Thymus (tissue), 11 donors: ENCODE measurements around the gene PARVG. TPM values are rescaled to one million over a fixed set of nuclear protein-coding genes. Genes with fewer than 3 reads are reported as not detected.

Source experiments
- DNase-seq, 9 donors: peaks; one replicate each; pipeline ENCODE4 v3.0.0-alpha.2; 2013; ENCODE audit warnings: low spot score in 9 of 9, low read depth in 6 of 9, missing footprints in 1 of 9
- H3K27ac ChIP-seq, 2 donors: one replicate each; pipeline ENCODE4 v1.5.1; 2013; ENCODE audit warnings: control low read depth in 1 of 2, low read depth in 1 of 2, low read length in 1 of 2, mild to moderate bottlenecking in 1 of 2, moderate library complexity in 1 of 2
- H3K27me3 ChIP-seq, 2 donors: one replicate each; pipeline ENCODE4 v1.5.1; 2013; ENCODE audit warnings: low read length in 1 of 2; ENCODE audit not compliant: control insufficient read depth in 2 of 2, insufficient read depth in 1 of 2
- H3K36me3 ChIP-seq, 2 donors: one replicate each; pipeline ENCODE4 v1.5.1; 2013; ENCODE audit warnings: low read length in 1 of 2, mild to moderate bottlenecking in 1 of 2, moderate library complexity in 1 of 2; ENCODE audit not compliant: control insufficient read depth in 2 of 2, insufficient read depth in 2 of 2
- H3K4me1 ChIP-seq, 2 donors: one replicate each; pipeline ENCODE4 v1.5.1; 2013; ENCODE audit warnings: low read length in 2 of 2; ENCODE audit not compliant: control insufficient read depth in 2 of 2, insufficient read depth in 2 of 2
- H3K4me3 ChIP-seq, 2 donors: one replicate each; pipeline ENCODE4 v1.5.1; 2013; ENCODE audit warnings: low read length in 2 of 2, control low read depth in 1 of 2, mild to moderate bottlenecking in 1 of 2
- H3K9me3 ChIP-seq, 2 donors: one replicate each; pipeline ENCODE4 v1.5.1; 2013; ENCODE audit warnings: low read length in 1 of 2, mild to moderate bottlenecking in 1 of 2; ENCODE audit not compliant: control insufficient read depth in 2 of 2, insufficient read depth in 1 of 2
- WGBS: extraction: QIAGEN DNeasy Blood & Tissue Kit; methylation state at CpG from one replicate; pipeline ENCODE4 v1.1.7; 2013; 5-methylcytosine and 5-hydroxymethylcytosine counted together
- polyA plus RNA-seq: library from polyadenylated mRNA; stranded (reverse); fragments of 200-250 nt; gene quantifications from one replicate; pipeline ENCODE4 v1.2.3, GENCODE V29; 2013
- total RNA-seq: library from RNA; stranded (reverse); fragments of 120-200 nt; gene quantifications from one replicate; pipeline ENCODE4 v1.2.4, GENCODE V29; 2013
- donor health status: healthy.

The PARVG gene
- total and polyA plus RNA-seq, 2 donors, result 60.8 to 165 TPM

- no peaks in the 10 kb centered on the region for H3K27me3 ChIP-seq
- H3K36me3 ChIP-seq, result no peaks in the 10 kb centered on the region
- peaks cover 0 to 5% of the 10 kb centered on the region in 2 donors for H3K4me1 ChIP-seq
- no peak for DNase-seq
- H3K4me3 ChIP-seq, result no peak overlapping the region
- WGBS, result 93% methylated on average over 7 of the region's 7 CpGs
- no peak overlapping the region for H3K27ac ChIP-seq
- H3K9me3 ChIP-seq, result peaks cover 0 to 1% of the 10 kb centered on the region in 2 donors
These were observed 20.9 kb upstream of the PARVG start for GRCh38 chr22:44159811-44160210.

DNA sequence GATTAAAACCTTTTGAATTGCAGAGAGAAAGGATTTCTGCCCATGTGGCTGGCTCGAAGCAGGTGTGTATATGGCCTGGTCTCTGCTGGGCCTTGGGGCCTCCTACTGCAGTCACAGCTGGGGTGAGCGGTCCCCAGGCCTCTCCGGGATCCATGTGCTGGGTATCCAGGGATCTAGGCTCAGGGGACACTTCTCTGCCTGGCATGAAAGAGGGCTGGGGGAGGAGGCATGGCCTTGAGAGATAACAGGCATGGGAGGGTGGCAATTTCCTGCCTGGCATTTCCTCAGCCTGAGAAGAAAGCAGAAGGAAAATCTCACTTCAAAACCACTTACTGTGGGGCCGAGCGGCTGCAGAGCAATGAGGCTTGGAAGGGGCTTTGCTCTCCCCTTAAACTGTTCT, 20.3 kb upstream of the PARVG start:
- H3K27me3 ChIP-seq, result no peaks in the 10 kb centered on the region
- H3K27ac ChIP-seq, result no peak overlapping the region
- H3K9me3 ChIP-seq, result peaks cover 0 to 1% of the 10 kb centered on the region in 2 donors
- DNase-seq, result no peak
- H3K36me3 ChIP-seq, result no peaks in the 10 kb centered on the region
- peaks cover 0 to 5% of the 10 kb centered on the region in 2 donors for H3K4me1 ChIP-seq
- WGBS, result 40% methylated on average over 5 of the region's 5 CpGs
- H3K4me3 ChIP-seq, result no peak overlapping the region

GRCh38 chr22:44161673-44162072, 19.1 kb upstream of the PARVG start:
- DNase-seq, result no peak
- no peaks in the 10 kb centered on the region for H3K27me3 ChIP-seq
- H3K4me1 ChIP-seq, result peaks cover 0 to 5% of the 10 kb centered on the region in 2 donors
- H3K4me3 ChIP-seq, result no peak overlapping the region
- WGBS, result 97% methylated on average over 11 of the region's 11 CpGs
- no peaks in the 10 kb centered on the region for H3K36me3 ChIP-seq
- no peak overlapping the region for H3K27ac ChIP-seq
- peaks cover 0 to 1% of the 10 kb centered on the region in 2 donors for H3K9me3 ChIP-seq

DNA sequence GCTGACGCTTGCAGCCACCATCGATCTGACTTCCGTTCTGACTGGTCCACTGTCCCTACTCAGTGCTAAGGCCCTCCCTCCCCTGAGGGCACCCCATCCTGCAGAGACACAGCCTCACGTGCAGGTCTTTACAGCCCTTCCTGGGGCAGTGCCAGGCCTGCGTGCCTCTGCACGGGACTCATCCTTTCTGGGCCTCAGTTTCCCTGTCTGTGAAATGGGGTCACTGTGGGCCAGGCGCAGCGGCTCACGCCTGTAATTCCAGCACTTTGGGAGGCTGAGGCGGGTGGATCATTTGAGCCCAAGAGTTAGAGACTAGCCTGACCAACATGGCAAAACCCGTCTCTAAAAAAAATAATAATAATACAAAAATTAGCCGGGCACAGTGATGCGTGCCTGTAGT, 17.8 kb upstream of the PARVG start:
- Histone ChIP-seq H3K27me3 (no peaks in the 10 kb centered on the region), H3K4me1 (peaks cover 0 to 5% of the 10 kb centered on the region in 2 donors), H3K36me3 (no peaks in the 10 kb centered on the region), H3K9me3 (peaks cover 0 to 1% of the 10 kb centered on the region in 2 donors), H3K27ac (no peak overlapping the region), H3K4me3 (no peak overlapping the region)
- 98% methylated on average over 13 of the region's 13 CpGs for WGBS
- DNase-seq, result no peak

- no peaks in the 10 kb centered on the region for H3K27me3 ChIP-seq
- no peak overlapping the region for H3K27ac ChIP-seq
- H3K4me3 ChIP-seq, result no peak overlapping the region
- H3K36me3 ChIP-seq, result no peaks in the 10 kb centered on the region
- DNase-seq, result no peak
- 93% methylated on average over 18 of the region's 18 CpGs for WGBS
- H3K4me1 ChIP-seq, result peaks cover 0 to 5% of the 10 kb centered on the region in 2 donors
- peaks cover 0 to 1% of the 10 kb centered on the region in 2 donors for H3K9me3 ChIP-seq
These were observed 17.2 kb upstream of the PARVG start for GRCh38 chr22:44163536-44163935.

DNA sequence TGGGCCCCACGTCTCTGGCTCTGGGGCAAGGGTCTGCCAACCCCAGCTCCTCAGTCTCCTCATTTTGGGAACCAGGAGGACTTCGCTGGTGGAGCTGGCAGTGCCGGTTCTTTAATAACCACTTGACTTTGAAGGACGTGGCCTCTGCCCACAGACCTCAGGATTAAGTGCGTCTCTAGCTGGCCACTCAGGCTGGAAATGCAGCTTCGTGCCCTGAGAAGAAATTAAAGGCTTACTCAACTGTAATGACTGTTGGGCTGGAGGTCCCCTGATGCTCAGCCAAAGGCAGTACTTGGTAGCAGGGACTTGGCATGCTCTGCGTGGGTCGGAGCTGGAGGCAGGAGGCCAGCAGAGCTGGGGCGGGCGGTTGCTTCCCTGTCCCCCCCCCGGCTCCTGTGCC, 16.7 kb upstream of the PARVG start:
- Histone ChIP-seq H3K4me3 (no peak overlapping the region), H3K36me3 (no peaks in the 10 kb centered on the region), H3K4me1 (peaks cover 0 to 5% of the 10 kb centered on the region in 2 donors), H3K9me3 (peaks cover 0 to 1% of the 10 kb centered on the region in 2 donors), H3K27me3 (no peaks in the 10 kb centered on the region), H3K27ac (no peak overlapping the region)
- no peak for DNase-seq
- 97% methylated on average over 11 of the region's 11 CpGs for WGBS

GRCh38 chr22:44165286-44165874, 15.3 kb upstream of the PARVG start:
- no peak for DNase-seq
- Histone ChIP-seq H3K4me3 (no peak overlapping the region), H3K9me3 (peaks cover 0 to 1% of the 10 kb centered on the region in 2 donors), H3K27me3 (no peaks in the 10 kb centered on the region), H3K36me3 (no peaks in the 10 kb centered on the region), H3K4me1 (peaks cover 0 to under 1% of the 10 kb centered on the region in 2 donors), H3K27ac (no peak overlapping the region)
- 98% methylated on average over 15 of the region's 15 CpGs for WGBS

GRCh38 chr22:44166498-44167276, 14.0 kb upstream of the PARVG start:
- Histone ChIP-seq H3K27ac (no peak overlapping the region), H3K4me1 (no peaks in the 10 kb centered on the region), H3K36me3 (no peaks in the 10 kb centered on the region), H3K9me3 (peaks cover 0 to 1% of the 10 kb centered on the region in 2 donors), H3K27me3 (no peaks in the 10 kb centered on the region), H3K4me3 (no peak overlapping the region)
- DNase-seq, result no peak
- 97% methylated on average over 20 of the region's 20 CpGs for WGBS

- Histone ChIP-seq H3K4me1 (no peaks in the 10 kb centered on the region), H3K9me3 (peaks cover 0 to 1% of the 10 kb centered on the region in 2 donors), H3K27ac (no peak overlapping the region), H3K4me3 (no peak overlapping the region), H3K27me3 (no peaks in the 10 kb centered on the region), H3K36me3 (no peaks in the 10 kb centered on the region)
- DNase-seq, result no peak
- WGBS, result 67% methylated on average over 12 of the region's 12 CpGs
These were observed 13.2 kb upstream of the PARVG start for GRCh38 chr22:44167501-44167900.
